K562 (cell line): Measurements from ENCODE around the gene CTSD.

Experiments
- NFIC ChIP-seq: fragments of 450-650 bp; IDR thresholded peaks from 2 replicates; pipeline ENCODE4 v1.6.1; 2017; ENCODE audit warnings: mild to moderate bottlenecking, inconsistent platforms
- TF ChIP-seq, protein P1 (sequence below), 3 experiments: IDR thresholded peaks in 2 of 3; conservative IDR thresholded peaks in 1 of 3; 2 replicates each; pipeline ENCODE4 v1.5.1; 2011 to 2012; ENCODE audit warnings: low read length in 3 of 3, mild to moderate bottlenecking in 3 of 3, control low read depth in 2 of 3, improper control_type of control experiment in 1 of 3, inconsistent platforms in 1 of 3, low read depth in 1 of 3, mixed read lengths in 1 of 3, moderate library complexity in 1 of 3; ENCODE audit not compliant: insufficient read depth in 2 of 3

DNA sequence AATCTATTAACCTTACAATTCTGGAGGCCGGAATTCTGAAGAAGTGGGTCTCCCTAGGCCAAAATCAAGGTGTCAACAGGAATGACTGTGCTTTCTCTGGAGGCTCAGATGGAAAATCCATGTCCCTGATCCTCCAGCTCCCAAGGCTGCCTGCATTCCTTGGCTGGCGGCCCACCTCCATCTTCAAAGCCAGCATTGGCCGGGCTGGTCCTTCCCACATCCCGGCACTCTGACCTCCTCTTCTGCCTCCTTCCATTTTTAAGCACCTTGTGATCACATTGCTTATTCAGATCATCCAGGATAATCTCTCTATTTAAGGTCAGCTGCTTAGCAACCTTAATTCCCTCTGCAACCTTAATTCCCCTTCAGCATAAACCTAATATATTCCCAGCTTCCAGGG lies 22.7 kb upstream of the CTSD start:
- TF ChIP-seq, protein P1, sequence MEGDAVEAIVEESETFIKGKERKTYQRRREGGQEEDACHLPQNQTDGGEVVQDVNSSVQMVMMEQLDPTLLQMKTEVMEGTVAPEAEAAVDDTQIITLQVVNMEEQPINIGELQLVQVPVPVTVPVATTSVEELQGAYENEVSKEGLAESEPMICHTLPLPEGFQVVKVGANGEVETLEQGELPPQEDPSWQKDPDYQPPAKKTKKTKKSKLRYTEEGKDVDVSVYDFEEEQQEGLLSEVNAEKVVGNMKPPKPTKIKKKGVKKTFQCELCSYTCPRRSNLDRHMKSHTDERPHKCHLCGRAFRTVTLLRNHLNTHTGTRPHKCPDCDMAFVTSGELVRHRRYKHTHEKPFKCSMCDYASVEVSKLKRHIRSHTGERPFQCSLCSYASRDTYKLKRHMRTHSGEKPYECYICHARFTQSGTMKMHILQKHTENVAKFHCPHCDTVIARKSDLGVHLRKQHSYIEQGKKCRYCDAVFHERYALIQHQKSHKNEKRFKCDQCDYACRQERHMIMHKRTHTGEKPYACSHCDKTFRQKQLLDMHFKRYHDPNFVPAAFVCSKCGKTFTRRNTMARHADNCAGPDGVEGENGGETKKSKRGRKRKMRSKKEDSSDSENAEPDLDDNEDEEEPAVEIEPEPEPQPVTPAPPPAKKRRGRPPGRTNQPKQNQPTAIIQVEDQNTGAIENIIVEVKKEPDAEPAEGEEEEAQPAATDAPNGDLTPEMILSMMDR (IDR thresholded peaks at IDR 0.05 in 2 of 3, conservative IDR thresholded peaks at IDR 0.05 in 1 of 3; ENCODE audit: insufficient read depth in 2 of 3, low read depth in 1 of 3, low read length in 3 of 3), result no peak
- TF ChIP-seq NFIC, result no peak
